Fibroblast of lung (primary cell): ENCODE results near the gene NFYC. TPM values are rescaled to one million over a fixed set of nuclear protein-coding genes. Genes with fewer than 3 reads are reported as not detected.
A peak's percentile ranks its signal among the peaks of the same experiment; 100 is the strongest.

ENCODE experiments used
- DNase-seq, 2 donors: peaks; one replicate each; pipeline versions ENCODE4 v3.0.0 to v3.0.0-alpha.2; 2010; ENCODE audit warnings: low read depth in 2 of 2
- H2AFZ ChIP-seq: 2 replicates; pipeline ENCODE4 v1.5.1; 2012; ENCODE audit warnings: low read length, control low read depth, inconsistent platforms
- H3K27ac ChIP-seq: 2 replicates; pipeline ENCODE4 v1.5.1; 2011; ENCODE audit warnings: low read length, control low read depth; ENCODE audit not compliant: insufficient read depth
- H3K27me3 ChIP-seq: 2 replicates; pipeline ENCODE4 v1.5.1; 2011; ENCODE audit warnings: mild to moderate bottlenecking, low read length; ENCODE audit not compliant: control insufficient read depth, insufficient read depth
- H3K36me3 ChIP-seq: 2 replicates; pipeline ENCODE4 v1.5.1; 2011; ENCODE audit warnings: low read length; ENCODE audit not compliant: control insufficient read depth, insufficient read depth
- H3K4me1 ChIP-seq: 2 replicates; pipeline ENCODE4 v1.5.1; 2011; ENCODE audit warnings: low read length; ENCODE audit not compliant: control insufficient read depth, insufficient read depth; ENCODE audit errors: extremely low read depth
- H3K4me2 ChIP-seq: 2 replicates; pipeline ENCODE4 v1.5.1; 2011; ENCODE audit warnings: low read length, control low read depth; ENCODE audit not compliant: insufficient read depth; ENCODE audit errors: extremely low read depth
- H3K4me3 ChIP-seq, 4 experiments: fragments of 200-600 bp in 1 of 4; sonication (generic) in 1 of 4; replicated peaks in 1 of 4; 2 replicates each; pipeline ENCODE4 v1.5.1; 2011 to 2016; ENCODE audit warnings: low read length in 4 of 4, low read depth in 3 of 4, mild to moderate bottlenecking in 3 of 4, control low read depth in 2 of 4, inconsistent platforms in 1 of 4, mixed read lengths in 1 of 4; ENCODE audit not compliant: insufficient read depth in 1 of 4; ENCODE audit errors: control extremely low read depth in 1 of 4
- H3K79me2 ChIP-seq: 2 replicates; pipeline ENCODE4 v1.5.1; 2012; ENCODE audit warnings: mild to moderate bottlenecking, low read length, inconsistent platforms; ENCODE audit not compliant: control insufficient read depth, insufficient read depth
- H3K9ac ChIP-seq: 2 replicates; pipeline ENCODE4 v1.5.1; 2011; ENCODE audit warnings: mild to moderate bottlenecking, low read length, control low read depth; ENCODE audit not compliant: insufficient read depth
- H3K9me3 ChIP-seq: 2 replicates; pipeline ENCODE4 v1.5.1; 2012; ENCODE audit warnings: low read depth, low read length; ENCODE audit not compliant: control insufficient read depth, insufficient read depth
- H4K20me1 ChIP-seq: 2 replicates; pipeline ENCODE4 v1.5.1; 2011; ENCODE audit warnings: low read length; ENCODE audit not compliant: control insufficient read depth, insufficient read depth; ENCODE audit errors: extremely low read depth
- CTCF ChIP-seq, 2 donors: IDR thresholded peaks in 1 of 2; conservative IDR thresholded peaks in 1 of 2; 1 replicate in 1 of 2; 2 replicates in 1 of 2; pipeline ENCODE4 v1.5.1; 2011 to 2012; ENCODE audit warnings: low read length in 2 of 2, control low read depth in 1 of 2, inconsistent platforms in 1 of 2, low read depth in 1 of 2, mild to moderate bottlenecking in 1 of 2
- EZH2 ChIP-seq: IDR thresholded peaks from 2 replicates; pipeline ENCODE4 v1.5.1; 2012; ENCODE audit warnings: low read length, control low read depth, mild to moderate bottlenecking; ENCODE audit errors: missing control alignments
- polyA plus RNA-seq, 2 donors: library from polyadenylated mRNA; depleted of rRNA in 1 of 2; stranded (reverse) in 1 of 2; unstranded in 1 of 2; fragments of >200 nt; gene quantifications; 2 replicates each; pipeline ENCODE4 v1.2.1, GENCODE V29; 2011 to 2012; ENCODE audit warnings: missing spikeins in 1 of 2
- total RNA-seq: library from RNA; depleted of rRNA; stranded (reverse); fragments of >200 nt; gene quantifications from 2 replicates; pipeline ENCODE4 v1.2.1, GENCODE V29; 2014

Gene NFYC
- total and polyA plus RNA-seq, 2 donors (not counting 1 experiment from before 2014, with no cell fraction given): 23.8 to 31.0 TPM

GRCh38 chr1:40784771-40785151 lies 93.3 kb downstream of the NFYC start:
- Histone ChIP-seq H3K4me3 (no peak overlapping the region), H2AFZ (no peak overlapping the region), H3K4me2 (no peak overlapping the region)

GRCh38 chr1:40785446-40785845 lies 93.9 kb downstream of the NFYC start:
- H2AFZ ChIP-seq: no peak overlapping the region
- no peak overlapping the region for H3K27ac ChIP-seq
- H3K27me3 ChIP-seq: peaks cover 21% of the 10 kb centered on the region
- no peak overlapping the region for H3K4me3 ChIP-seq
- H3K9ac ChIP-seq: no peak overlapping the region
- H3K79me2 ChIP-seq: no peaks in the 10 kb centered on the region
- H3K4me2 ChIP-seq: no peak overlapping the region
- H3K36me3 ChIP-seq: no peaks in the 10 kb centered on the region
- H3K9me3 ChIP-seq: no peaks in the 10 kb centered on the region
- peaks cover 2% of the 10 kb centered on the region for H3K4me1 ChIP-seq
- TF ChIP-seq CTCF (conservative IDR thresholded peaks at IDR 0.05 in 1 of 2, IDR thresholded peaks at IDR 0.05 in 1 of 2; ENCODE audit: low read depth in 1 of 2, low read length in 2 of 2) (no peak), EZH2 (no peak)
- no peak for DNase-seq
- H4K20me1 ChIP-seq: no peaks in the 10 kb centered on the region

More at GRCh38 chr1:40784771-40785151, 93.3 kb downstream of the NFYC start:
- Histone ChIP-seq H3K9me3 (no peaks in the 10 kb centered on the region), H3K4me1 (peaks cover 2% of the 10 kb centered on the region), H3K27me3 (peaks cover 21% of the 10 kb centered on the region), H3K9ac (no peak overlapping the region), H3K36me3 (no peaks in the 10 kb centered on the region), H3K79me2 (no peaks in the 10 kb centered on the region), H4K20me1 (no peaks in the 10 kb centered on the region), H3K27ac (no peak overlapping the region)
- DNase-seq: no peak
- TF ChIP-seq EZH2 (peak; percentile 26), CTCF (conservative IDR thresholded peaks at IDR 0.05 in 1 of 2, IDR thresholded peaks at IDR 0.05 in 1 of 2; ENCODE audit: low read depth in 1 of 2, low read length in 2 of 2) (no peak)

GRCh38 chr1:40786171-40786994 lies 94.9 kb downstream of the NFYC start:
- no peak for DNase-seq
- no peak overlapping the region for H3K4me2 ChIP-seq
- no peak overlapping the region for H3K4me3 ChIP-seq
- H4K20me1 ChIP-seq: no peaks in the 10 kb centered on the region
- peaks cover 29% of the 10 kb centered on the region for H3K27me3 ChIP-seq
- no peak overlapping the region for H3K27ac ChIP-seq
- no peaks in the 10 kb centered on the region for H3K9me3 ChIP-seq
- H3K79me2 ChIP-seq: no peaks in the 10 kb centered on the region
- H3K36me3 ChIP-seq: no peaks in the 10 kb centered on the region
- no peak overlapping the region for H2AFZ ChIP-seq
- no peak overlapping the region for H3K9ac ChIP-seq
- H3K4me1 ChIP-seq: peaks cover 2% of the 10 kb centered on the region
- no peak for TF ChIP-seq EZH2
- TF ChIP-seq CTCF (conservative IDR thresholded peaks at IDR 0.05 in 1 of 2, IDR thresholded peaks at IDR 0.05 in 1 of 2; ENCODE audit: low read depth in 1 of 2, low read length in 2 of 2): no peak
